Esophagus squamous epithelium (tissue), 4 donors: ENCODE measurements around the gene KRT7.
A peak's percentile ranks its signal among the peaks of the same experiment; 100 is the strongest.

Experiments used
- CTCF ChIP-seq, 6 experiments: fragments of 450-650 bp in 4 of 6; fragments of 200-600 bp in 2 of 6; sonication (generic) in 2 of 6; IDR thresholded peaks; one replicate each; pipeline ENCODE4 v1.5.1; 2016 to 2019; ENCODE audit warnings: antibody characterized with exemption in 6 of 6, mild to moderate bottlenecking in 4 of 6, moderate library complexity in 4 of 6
- POLR2A ChIP-seq, 4 donors: fragments of 450-650 bp; IDR thresholded peaks; one replicate each; pipeline ENCODE4 v1.6.1; 2017; ENCODE audit warnings: antibody characterized with exemption in 4 of 4, mild to moderate bottlenecking in 4 of 4, moderate library complexity in 3 of 4

GRCh38 chr12:52278575-52279421 is 45.8 kb downstream of the KRT7 start:
- peak; percentile 85 to 97 (median 96) for TF ChIP-seq CTCF (IDR thresholded peaks at IDR 0.05)
- TF ChIP-seq POLR2A (IDR thresholded peaks at IDR 0.05) = no peak
